Epithelial cell of prostate (primary cell): ENCODE results near the gene TAPBPL.
"Not testable (repeated sequence)": the region's sequence is repeated elsewhere in the genome, so short reads cannot be mapped to it uniquely, and the experiment has no call there.

ENCODE experiments used
- DNase-seq: peaks from one replicate; pipeline ENCODE4 v3.0.0-alpha.2; 2011; ENCODE audit warnings: low read depth, low spot score
- H3K27ac ChIP-seq: fragments of 450-650 bp; 2 replicates; pipeline ENCODE4 v1.5.1; 2017; ENCODE audit warnings: mild to moderate bottlenecking

TAPBPL gene

GRCh38 chr12:6477601-6478377, 25.9 kb downstream of the TAPBPL start:
- not testable (repeated sequence) for DNase-seq

DNA sequence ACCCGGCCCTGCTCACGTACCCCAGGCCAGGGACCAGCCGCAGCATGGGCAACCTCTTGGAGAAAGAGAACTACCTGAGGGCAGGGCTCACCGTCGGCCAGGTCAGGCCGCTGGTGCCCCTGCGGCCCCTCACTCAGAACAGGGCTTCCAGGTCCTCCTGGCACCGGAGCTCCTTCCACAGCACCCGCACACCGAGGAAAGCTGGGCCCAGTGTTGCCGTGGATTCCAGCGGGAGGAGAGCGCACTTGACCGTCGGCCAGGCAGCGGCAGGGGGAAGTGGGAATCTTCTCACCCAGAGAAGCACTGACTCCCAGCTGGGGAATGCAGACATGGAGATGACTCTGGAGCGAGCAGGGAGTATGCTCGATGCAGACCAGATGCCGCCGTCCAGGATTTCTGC, 26.6 kb downstream of the TAPBPL start:
- H3K27ac ChIP-seq = no peak overlapping the region
- no peak for DNase-seq

More at GRCh38 chr12:6477601-6478377, 25.9 kb downstream of the TAPBPL start:
- not testable (repeated sequence) for H3K27ac ChIP-seq

DNA sequence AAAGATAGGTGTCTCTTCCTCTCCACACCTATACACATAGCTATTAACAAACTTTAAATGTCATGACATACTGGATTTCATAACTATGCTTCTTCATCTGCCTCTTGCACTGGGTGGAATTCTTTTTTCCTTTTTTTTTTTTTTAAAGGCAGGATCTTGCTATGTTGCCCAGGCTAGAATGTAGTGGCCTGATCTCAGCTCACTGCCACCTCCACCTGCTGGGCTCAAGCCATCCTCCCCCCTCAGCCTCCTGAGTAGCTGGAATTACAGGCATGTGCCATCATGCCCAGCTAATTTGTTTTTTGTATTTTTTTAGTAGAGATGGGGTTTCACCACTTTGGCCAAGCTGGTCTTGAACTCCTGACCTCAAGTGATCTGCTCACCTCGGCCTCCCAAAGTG, 36.4 kb downstream of the TAPBPL start:
- H3K27ac ChIP-seq = no peak overlapping the region
- no peak for DNase-seq

- no peak for DNase-seq
- H3K27ac ChIP-seq = no peak overlapping the region
These were observed 37.6 kb downstream of the TAPBPL start for GRCh38 chr12:6489449-6489848.

GRCh38 chr12:6490673-6491072, 38.8 kb downstream of the TAPBPL start:
- not testable (repeated sequence) for H3K27ac ChIP-seq, DNase-seq

DNA sequence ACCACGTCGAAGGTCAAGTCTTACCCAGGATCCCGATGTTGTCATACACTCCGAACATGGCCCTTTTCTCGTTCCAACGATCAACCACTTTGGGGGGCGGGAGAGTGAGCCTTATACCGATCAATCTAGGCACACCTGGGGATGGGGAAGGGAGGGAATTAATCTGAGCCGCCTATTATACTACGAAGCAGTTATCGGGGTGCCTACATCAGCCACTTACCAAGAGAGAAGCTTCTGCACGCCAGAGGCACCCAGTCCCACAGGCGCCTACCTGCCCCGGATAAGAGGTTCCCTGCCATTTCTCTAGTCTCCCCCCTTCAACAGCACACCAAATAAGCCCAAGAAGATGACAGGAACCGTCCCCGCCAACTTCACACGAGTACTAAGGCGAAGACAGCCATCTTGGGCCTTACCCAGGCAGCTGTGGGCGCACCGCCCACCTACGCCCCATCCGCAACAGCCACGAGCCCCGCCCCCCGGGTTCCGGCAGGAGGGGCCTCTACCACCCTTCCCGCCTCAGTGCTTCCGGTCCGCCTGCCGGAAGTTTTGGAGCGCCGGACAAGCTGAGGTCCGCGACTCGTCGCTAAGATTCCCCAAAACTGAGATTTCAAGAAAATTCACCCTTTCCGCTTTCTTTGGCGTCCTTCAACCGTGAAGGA, 41.1 kb downstream of the TAPBPL start, which contains the start of gene MRPL51:
Gene MRPL51 (minus strand): TSS at position 425 of the 659 bp plus-strand sequence. CDS start 126 bp downstream, at position 299.
- peak within 1 kb of the TSS; percentile 94 for H3K27ac ChIP-seq
- DNase-seq = peak; percentile 73

- peak within 1 kb of the TSS; percentile 94 for H3K27ac ChIP-seq
- DNase-seq = peak; percentile 70
These were observed 41.8 kb downstream of the TAPBPL start, which contains the start of gene NCAPD2 for GRCh38 chr12:6493497-6494257. NCAPD2 (plus strand) TSS chr12:6494102; CDS start chr12:6495099, 997 bp downstream.

GRCh38 chr12:6494258-6494743, 42.5 kb downstream of the TAPBPL start:
- no peak for DNase-seq
- H3K27ac ChIP-seq = peak overlapping the region; percentile 94

- no peak for DNase-seq
- no peak overlapping the region for H3K27ac ChIP-seq
These were observed 43.1 kb downstream of the TAPBPL start for GRCh38 chr12:6494968-6495367.

GRCh38 chr12:6497291-6497690, 45.4 kb downstream of the TAPBPL start:
- not testable (repeated sequence) for DNase-seq, H3K27ac ChIP-seq

- DNase-seq = no peak
- no peak overlapping the region for H3K27ac ChIP-seq
These were observed 48.6 kb downstream of the TAPBPL start for GRCh38 chr12:6500466-6500865.

- no peak for DNase-seq
- H3K27ac ChIP-seq = peak overlapping the region; percentile 34
These were observed 55.5 kb downstream of the TAPBPL start for GRCh38 chr12:6507102-6507998.

DNA sequence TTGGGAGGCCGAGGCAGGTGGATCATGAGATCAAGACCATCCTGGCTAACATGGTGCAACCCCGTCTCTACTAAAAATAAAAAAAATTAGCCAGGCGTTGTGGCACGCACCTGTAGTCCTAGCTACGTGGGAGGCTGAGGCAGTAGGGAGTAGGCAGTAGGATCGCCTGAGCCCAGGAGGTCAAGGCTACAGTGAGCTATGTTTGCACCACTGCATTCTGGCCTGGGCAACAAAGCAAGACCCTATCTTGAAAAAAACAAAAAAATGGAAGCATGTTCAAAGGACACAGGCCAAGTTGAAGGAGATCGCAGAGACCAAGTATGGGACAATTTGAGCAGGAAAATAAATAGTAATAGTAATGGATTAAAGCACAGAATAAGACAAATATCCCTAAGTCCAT, 56.2 kb downstream of the TAPBPL start:
- peak overlapping the region; percentile 34 for H3K27ac ChIP-seq
- DNase-seq = no peak
